Neural progenitor cell (in vitro differentiated cells): ENCODE measurements around the gene SEMA6B. TPM values are rescaled to one million over a fixed set of nuclear protein-coding genes. Genes with fewer than 3 reads are reported as not detected.
"Not testable (repeated sequence)": the region's sequence is repeated elsewhere in the genome, so short reads cannot be mapped to it uniquely, and the experiment has no call there.

ENCODE experiments used
- DNase-seq: peaks from one replicate; pipeline ENCODE4 v3.0.0-alpha.2; 2016; ENCODE audit warnings: low spot score
- H2AFZ ChIP-seq: fragments of 200-600 bp; sonication (generic); replicated peaks from 2 replicates; pipeline ENCODE4 v1.6.1; 2016; ENCODE audit warnings: antibody characterized with exemption
- H3F3A ChIP-seq: fragments of 200-600 bp; sonication (generic); 2 replicates; pipeline ENCODE4 v1.6.1; 2016; ENCODE audit warnings: antibody characterized with exemption, low read depth
- H3K27ac ChIP-seq: fragments of 200-600 bp; sonication (generic); 2 replicates; pipeline ENCODE4 v1.5.1; 2016; ENCODE audit warnings: mild to moderate bottlenecking
- H3K27me3 ChIP-seq: fragments of 200-600 bp; sonication (generic); 2 replicates; pipeline ENCODE4 v1.6.1; 2016; ENCODE audit warnings: mild to moderate bottlenecking, moderate library complexity
- H3K36me3 ChIP-seq: fragments of 200-600 bp; sonication (generic); 2 replicates; pipeline ENCODE4 v1.5.1; 2016
- H3K4me1 ChIP-seq: fragments of 200-600 bp; sonication (generic); 2 replicates; pipeline ENCODE4 v1.6.1; 2016; ENCODE audit warnings: mixed run types
- H3K4me2 ChIP-seq: fragments of 200-600 bp; sonication (generic); 2 replicates; pipeline ENCODE4 v1.6.1; 2016
- H3K4me3 ChIP-seq: fragments of 200-600 bp; sonication (generic); 2 replicates; pipeline ENCODE4 v1.5.1; 2016
- H3K79me2 ChIP-seq: fragments of 200-600 bp; sonication (generic); 2 replicates; pipeline ENCODE4 v1.6.1; 2016; ENCODE audit warnings: low read depth
- H3K9ac ChIP-seq: fragments of 200-600 bp; sonication (generic); 2 replicates; pipeline ENCODE4 v1.6.1; 2016
- H3K9me3 ChIP-seq: fragments of 200-600 bp; sonication (generic); 2 replicates; pipeline ENCODE4 v1.5.1; 2016; ENCODE audit warnings: low read depth
- H4K20me1 ChIP-seq: fragments of 200-600 bp; sonication (generic); 2 replicates; pipeline ENCODE4 v1.6.1; 2016; ENCODE audit warnings: low read depth
- H3K27ac Mint-ChIP-seq: 3 replicates; pipeline ENCODE4 v1.8.0; 2021; ENCODE audit warnings: mixed read lengths
- H3K27me3 Mint-ChIP-seq: 2 replicates; pipeline ENCODE4 v1.8.0; 2022; ENCODE audit warnings: low read depth, mild to moderate bottlenecking, inconsistent platforms, moderate library complexity, mixed read lengths; ENCODE audit not compliant: insufficient read depth
- H3K36me3 Mint-ChIP-seq: 3 replicates; pipeline ENCODE4 v1.8.0; 2021; ENCODE audit warnings: mixed read lengths
- H3K4me1 Mint-ChIP-seq: 3 replicates; pipeline ENCODE4 v1.8.0; 2021; ENCODE audit warnings: mixed read lengths
- H3K4me3 Mint-ChIP-seq: 3 replicates; pipeline ENCODE4 v1.8.0; 2021; ENCODE audit warnings: mild to moderate bottlenecking, moderate library complexity, mixed read lengths
- H3K9me3 Mint-ChIP-seq: 3 replicates; pipeline ENCODE4 v1.8.0; 2020; ENCODE audit warnings: mixed read lengths
- CTCF ChIP-seq: fragments of 200-600 bp; sonication (generic); IDR thresholded peaks from 2 replicates; pipeline ENCODE4 v1.5.1; 2017; ENCODE audit warnings: antibody characterized with exemption, mild to moderate bottlenecking
- EZH2 ChIP-seq: fragments of 200-600 bp; sonication (generic); IDR thresholded peaks from 2 replicates; pipeline ENCODE4 v1.6.1; 2017; ENCODE audit warnings: antibody characterized with exemption, mild to moderate bottlenecking, moderate library complexity
- EZH2phosphoT487 ChIP-seq: fragments of 200-600 bp; sonication (generic); IDR thresholded peaks from 2 replicates; pipeline ENCODE4 v1.6.1; 2017; ENCODE audit warnings: antibody characterized with exemption
- total RNA-seq: library from RNA; depleted of rRNA; stranded (reverse); fragments of >200 nt; gene quantifications from 2 replicates; pipeline ENCODE4 v1.2.3, GENCODE V29; 2015; ENCODE audit warnings: low replicate concordance

The SEMA6B gene
- total RNA-seq, 1 donor from 2014 or later = 22.6 TPM

- Mint-ChIP-seq H3K27ac (no peak overlapping the region), H3K36me3 (peaks cover 2% of the 10 kb centered on the region), H3K27me3 (peaks cover 4% of the 10 kb centered on the region), H3K4me1 (no peaks in the 10 kb centered on the region), H3K4me3 (no peak overlapping the region), H3K9me3 (no peaks in the 10 kb centered on the region)
- Histone ChIP-seq H3K9me3 (no peaks in the 10 kb centered on the region), H3K9ac (no peak overlapping the region), H4K20me1 (peaks cover 7% of the 10 kb centered on the region), H3K27ac (no peak overlapping the region), H3K36me3 (no peaks in the 10 kb centered on the region), H3K4me3 (no peak overlapping the region), H3K79me2 (no peaks in the 10 kb centered on the region), H2AFZ (no peak overlapping the region), H3K4me2 (no peak overlapping the region), H3F3A (peaks cover 2% of the 10 kb centered on the region), H3K27me3 (no peaks in the 10 kb centered on the region), H3K4me1 (no peaks in the 10 kb centered on the region)
- no peak for DNase-seq
- TF ChIP-seq EZH2phosphoT487 (no peak), EZH2 (no peak), CTCF (no peak)
Observed at GRCh38 chr19:4543842-4544647, 15.4 kb downstream of the SEMA6B start.

GRCh38 chr19:4542896-4543841, 16.3 kb downstream of the SEMA6B start:
- H3F3A ChIP-seq = peaks cover 2% of the 10 kb centered on the region
- H3K4me3 ChIP-seq = no peak overlapping the region
- H3K79me2 ChIP-seq = no peaks in the 10 kb centered on the region
- no peak overlapping the region for H3K27ac ChIP-seq
- Mint-ChIP-seq H3K36me3 (no peaks in the 10 kb centered on the region), H3K27me3 (peaks cover 4% of the 10 kb centered on the region), H3K4me1 (no peaks in the 10 kb centered on the region), H3K27ac (no peak overlapping the region), H3K9me3 (no peaks in the 10 kb centered on the region), H3K4me3 (peak overlapping the region; percentile 43)
- peaks cover 7% of the 10 kb centered on the region for H4K20me1 ChIP-seq
- TF ChIP-seq EZH2 = no peak
- TF ChIP-seq EZH2phosphoT487 = no peak
- no peak for TF ChIP-seq CTCF
- H3K36me3 ChIP-seq = no peaks in the 10 kb centered on the region
- H3K27me3 ChIP-seq = peaks cover under 1% of the 10 kb centered on the region
- H3K9me3 ChIP-seq = no peaks in the 10 kb centered on the region
- no peak for DNase-seq
- H3K4me1 ChIP-seq = no peaks in the 10 kb centered on the region
- no peak overlapping the region for H3K9ac ChIP-seq
- no peak overlapping the region for H2AFZ ChIP-seq
- H3K4me2 ChIP-seq = no peak overlapping the region

GRCh38 chr19:4541806-4542145, 17.7 kb downstream of the SEMA6B start:
- not testable (repeated sequence) for H2AFZ ChIP-seq, DNase-seq, H3K36me3 Mint-ChIP-seq, H3K4me2 ChIP-seq, H3K4me1 ChIP-seq, H3F3A ChIP-seq, H3K9ac ChIP-seq, H3K27ac Mint-ChIP-seq, H3K9me3 ChIP-seq, H3K27me3 Mint-ChIP-seq, H3K4me3 Mint-ChIP-seq, H3K27ac ChIP-seq, H3K36me3 ChIP-seq, H3K4me3 ChIP-seq, H3K79me2 ChIP-seq, H4K20me1 ChIP-seq, H3K4me1 Mint-ChIP-seq, H3K9me3 Mint-ChIP-seq
- H3K27me3 ChIP-seq = peaks cover 13% of the 10 kb centered on the region
